Adrenal gland (tissue), 12 donors: ENCODE measurements around the gene LAMA2. TPM values are rescaled to one million over a fixed set of nuclear protein-coding genes. Genes with fewer than 3 reads are reported as not detected.

Experiments
- DNase-seq, 7 donors: peaks; one replicate each; pipeline ENCODE4 v3.0.0-alpha.2; 2019 to 2020
- H3K27ac ChIP-seq, 5 donors: fragments of 200-600 bp; sonication (generic) in 4 of 5; 1 replicate in 3 of 5; 2 replicates in 2 of 5; pipeline versions ENCODE4 v1.5.1 to v1.8.0; 2016 to 2020; ENCODE audit warnings: mild to moderate bottlenecking in 1 of 5
- H3K27me3 ChIP-seq: fragments of 200-600 bp; 2 replicates; pipeline ENCODE4 v1.8.0; 2021
- H3K36me3 ChIP-seq, 2 donors: fragments of 200-600 bp; replicated peaks in 1 of 2; 1 replicate in 1 of 2; 2 replicates in 1 of 2; pipeline versions ENCODE4 v1.5.1 to v1.8.0; 2018 to 2022
- H3K4me1 ChIP-seq, 2 donors: fragments of 200-600 bp; replicated peaks in 1 of 2; 1 replicate in 1 of 2; 2 replicates in 1 of 2; pipeline versions ENCODE4 v1.5.1 to v1.8.0; 2018 to 2021
- H3K4me3 ChIP-seq, 4 donors: fragments of 200-600 bp; sonication (generic) in 3 of 4; one replicate each; pipeline ENCODE4 v1.5.1; 2016 to 2018
- H3K9me3 ChIP-seq, 3 donors: fragments of 200-600 bp; sonication (generic) in 1 of 3; replicated peaks in 1 of 3; 1 replicate in 2 of 3; 2 replicates in 1 of 3; pipeline versions ENCODE4 v1.5.1 to v1.8.0; 2016 to 2021
- POLR2A ChIP-seq, 2 donors: fragments of 450-650 bp; IDR thresholded peaks; one replicate each; pipeline ENCODE4 v1.6.1; 2017; ENCODE audit warnings: antibody characterized with exemption in 2 of 2, mild to moderate bottlenecking in 2 of 2, moderate library complexity in 1 of 2
- WGBS, 4 donors: extraction: QIAGEN DNeasy Blood & Tissue Kit in 2 of 4; methylation state at CpG; one replicate each; pipeline versions ENCODE4 v1.1.5 to v1.1.7; 2013 to 2017; 5-methylcytosine and 5-hydroxymethylcytosine counted together
- intact Hi-C, 2 donors: fragments of 100-400 bp; cut with DNase I; formaldehyde crosslinking; loops; one replicate each; pipeline versions ENCODE4 v1.14.1 to v1.15.0; 2022 to 2023
- polyA plus RNA-seq, 3 donors: library from polyadenylated mRNA; stranded (reverse); fragments of 200-250 nt in 2 of 3; fragments of 350-450 nt in 1 of 3; fragmentation: Illumina TruSeq in 1 of 3; extraction: RNeasy Lipid Tissue Mini Kit (QIAGEN cat#74804) in 1 of 3; gene quantifications; one replicate each; pipeline ENCODE4 v1.2.3, GENCODE V29; 2013 to 2014
- total RNA-seq, 9 donors: library from RNA; depleted of rRNA in 4 of 9; stranded (reverse); fragments of >200 nt in 4 of 9; fragments of 120-200 nt in 1 of 9; fragmentation: NEBNext Ultra II Directional in 1 of 9; extraction: Animal tissue kit (Norgen Biotek cat#: 25700) in 1 of 9; gene quantifications; one replicate each; pipeline versions ENCODE4 v1.1.0 to v1.2.4, GENCODE V29; 2013 to 2023
- TF ChIP-seq, protein P1 (sequence below), 6 experiments: fragments of 450-650 bp in 4 of 6; fragments of 200-600 bp in 2 of 6; sonication (generic) in 1 of 6; IDR thresholded peaks; 1 replicate in 5 of 6; 2 replicates in 1 of 6; pipeline versions ENCODE4 v1.5.1 to v1.8.0; 2016 to 2021; ENCODE audit warnings: antibody characterized with exemption in 6 of 6, mild to moderate bottlenecking in 2 of 6, moderate library complexity in 1 of 6
- donor health status: healthy with polysubstance abuse.
- donor health status: Bipolar disorder and iron deficiency.
- donor health status: DM: yes; HTN: yes; CAD: no.
- donor health status: DM: no; HTN: no; CAD: no.
- donor health status: DM: no; HTN: no; CAD: no.
- donor health status: DM: yes; HTN: yes; CAD: no.

LAMA2 gene
- total and polyA plus RNA-seq, 12 donors, result 5.8 to 105 (median 38.9) TPM

DNA sequence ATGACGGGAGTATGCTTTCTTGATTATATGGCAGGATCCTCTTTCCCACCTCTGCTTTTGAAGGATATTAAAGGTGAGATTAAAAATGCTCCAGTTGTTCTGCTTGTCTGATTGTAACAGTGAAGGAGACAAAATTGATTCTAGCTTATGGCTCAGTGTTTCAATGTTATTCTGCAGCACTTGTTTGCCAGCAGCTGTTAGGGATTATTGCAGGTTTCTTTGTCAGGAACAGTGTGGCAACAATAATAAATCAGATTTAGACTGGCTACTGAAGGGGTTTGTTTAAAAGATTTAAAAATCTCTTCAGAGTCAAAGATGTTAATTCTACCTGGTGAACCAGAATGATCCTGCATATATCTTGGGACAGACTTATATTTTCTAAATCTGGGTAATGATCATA lies 126.9 kb downstream of the LAMA2 start:
- no peaks in the 10 kb centered on the region for H3K4me1 ChIP-seq
- no peaks in the 10 kb centered on the region for H3K27me3 ChIP-seq
- TF ChIP-seq, protein P1, sequence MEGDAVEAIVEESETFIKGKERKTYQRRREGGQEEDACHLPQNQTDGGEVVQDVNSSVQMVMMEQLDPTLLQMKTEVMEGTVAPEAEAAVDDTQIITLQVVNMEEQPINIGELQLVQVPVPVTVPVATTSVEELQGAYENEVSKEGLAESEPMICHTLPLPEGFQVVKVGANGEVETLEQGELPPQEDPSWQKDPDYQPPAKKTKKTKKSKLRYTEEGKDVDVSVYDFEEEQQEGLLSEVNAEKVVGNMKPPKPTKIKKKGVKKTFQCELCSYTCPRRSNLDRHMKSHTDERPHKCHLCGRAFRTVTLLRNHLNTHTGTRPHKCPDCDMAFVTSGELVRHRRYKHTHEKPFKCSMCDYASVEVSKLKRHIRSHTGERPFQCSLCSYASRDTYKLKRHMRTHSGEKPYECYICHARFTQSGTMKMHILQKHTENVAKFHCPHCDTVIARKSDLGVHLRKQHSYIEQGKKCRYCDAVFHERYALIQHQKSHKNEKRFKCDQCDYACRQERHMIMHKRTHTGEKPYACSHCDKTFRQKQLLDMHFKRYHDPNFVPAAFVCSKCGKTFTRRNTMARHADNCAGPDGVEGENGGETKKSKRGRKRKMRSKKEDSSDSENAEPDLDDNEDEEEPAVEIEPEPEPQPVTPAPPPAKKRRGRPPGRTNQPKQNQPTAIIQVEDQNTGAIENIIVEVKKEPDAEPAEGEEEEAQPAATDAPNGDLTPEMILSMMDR (IDR thresholded peaks at IDR 0.05), result no peak
- TF ChIP-seq POLR2A (IDR thresholded peaks at IDR 0.05), result no peak
- no peak overlapping the region for H3K4me3 ChIP-seq
- no peak overlapping the region for H3K27ac ChIP-seq
- no peaks in the 10 kb centered on the region for H3K36me3 ChIP-seq
- no peak for DNase-seq
- no peaks in the 10 kb centered on the region for H3K9me3 ChIP-seq
- intact Hi-C loops, result no loop called here
- 62 to 85% (median 73%) methylated on average over 1 of the region's 1 CpG for WGBS, 4 donors

DNA sequence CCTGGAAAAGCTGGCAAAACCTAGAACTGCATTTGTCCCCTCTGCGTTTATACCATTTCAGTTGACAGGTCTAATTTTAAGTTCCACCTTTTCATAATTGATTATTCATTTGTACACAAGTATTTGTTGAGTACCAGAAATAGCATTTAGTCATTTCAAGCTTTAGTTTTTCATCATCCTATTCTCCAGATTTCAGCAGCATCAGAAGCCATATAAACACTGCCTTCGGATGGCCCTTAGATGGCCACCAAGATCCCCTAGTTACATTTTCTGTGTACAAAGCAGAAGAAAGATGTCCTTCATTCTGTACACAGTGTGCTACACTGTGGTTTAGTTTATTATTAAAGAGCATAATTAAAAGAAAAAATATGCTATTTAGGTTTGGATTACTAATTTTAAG lies 131.4 kb downstream of the LAMA2 start:
- Histone ChIP-seq H3K36me3 (no peaks in the 10 kb centered on the region), H3K27me3 (no peaks in the 10 kb centered on the region), H3K9me3 (no peaks in the 10 kb centered on the region), H3K4me3 (no peak overlapping the region), H3K27ac (no peak overlapping the region), H3K4me1 (no peaks in the 10 kb centered on the region)
- TF ChIP-seq, protein P1 (IDR thresholded peaks at IDR 0.05), result no peak
- TF ChIP-seq POLR2A (IDR thresholded peaks at IDR 0.05), result no peak
- no peak for DNase-seq
- WGBS, 4 donors, result 73 to 84% (median 74%) methylated on average over 2 of the region's 2 CpGs
- intact Hi-C loops, result no loop called here

DNA sequence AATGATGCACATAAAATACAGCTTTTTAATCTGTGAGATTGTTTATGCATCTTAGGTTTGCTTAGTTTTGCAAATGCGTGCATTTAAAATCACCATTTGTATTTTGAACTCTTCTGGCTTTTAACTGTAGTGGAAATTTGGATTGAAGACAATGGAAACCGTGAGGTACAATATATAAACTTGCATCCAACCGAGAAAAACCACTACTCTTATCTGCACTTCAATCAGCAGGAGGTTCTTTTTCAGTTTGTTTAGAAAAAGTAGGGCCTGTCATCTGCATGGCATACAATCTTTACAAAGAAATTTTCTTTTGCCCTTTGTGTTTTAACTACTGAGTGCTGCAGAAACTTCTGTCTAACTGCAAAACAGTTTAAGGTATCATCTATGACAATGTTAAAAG lies 132.8 kb downstream of the LAMA2 start:
- 54 to 61% (median 56%) methylated on average over 3 of the region's 3 CpGs for WGBS, 4 donors
- intact Hi-C loops, result no loop called here
- H3K27ac ChIP-seq, result no peak overlapping the region
- H3K4me3 ChIP-seq, result no peak overlapping the region
- no peaks in the 10 kb centered on the region for H3K9me3 ChIP-seq
- DNase-seq, result no peak
- no peaks in the 10 kb centered on the region for H3K27me3 ChIP-seq
- TF ChIP-seq, protein P1 (IDR thresholded peaks at IDR 0.05), result no peak
- no peaks in the 10 kb centered on the region for H3K4me1 ChIP-seq
- H3K36me3 ChIP-seq, result no peaks in the 10 kb centered on the region

DNA sequence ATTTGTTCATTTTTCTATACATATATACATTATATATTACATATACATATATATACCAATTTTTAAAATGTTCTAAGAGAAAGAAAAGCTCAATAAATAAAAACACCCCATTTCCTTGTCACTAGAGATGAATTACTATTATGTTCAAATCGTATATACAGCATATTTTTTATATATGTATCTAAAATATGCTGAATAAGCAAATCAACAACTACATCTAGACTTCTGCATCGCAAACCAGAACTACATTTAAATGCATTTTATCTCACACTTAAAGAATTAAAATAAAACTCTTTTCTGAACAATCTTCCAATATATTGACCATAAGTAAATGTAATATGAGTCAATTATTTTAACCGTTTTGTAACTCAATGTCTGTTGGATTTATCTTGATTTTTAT lies 133.9 kb downstream of the LAMA2 start:
- Histone ChIP-seq H3K36me3 (no peaks in the 10 kb centered on the region), H3K27me3 (no peaks in the 10 kb centered on the region), H3K4me3 (no peak overlapping the region), H3K4me1 (no peaks in the 10 kb centered on the region), H3K27ac (no peak overlapping the region), H3K9me3 (no peaks in the 10 kb centered on the region)
- TF ChIP-seq, protein P1 (IDR thresholded peaks at IDR 0.05), result no peak
- no peak for TF ChIP-seq POLR2A (IDR thresholded peaks at IDR 0.05)
- 76 to 79% (median 79%) methylated on average over 3 of the region's 3 CpGs for WGBS, 4 donors
- DNase-seq, result no peak
- intact Hi-C loops, result no loop called here
